DND-41 (cell line): ENCODE measurements around the gene MCRS1.

ENCODE experiments used
- CTCF ChIP-seq: IDR thresholded peaks from 2 replicates; pipeline ENCODE4 v1.5.1; 2012; ENCODE audit warnings: borderline replicate concordance, low read length, moderate library complexity, mild to moderate bottlenecking; ENCODE audit not compliant: poor library complexity, severe bottlenecking; ENCODE audit errors: extremely low read depth
- EZH2 ChIP-seq: IDR thresholded peaks from 3 replicates; pipeline ENCODE4 v1.6.1; 2012; ENCODE audit warnings: borderline replicate concordance, low read depth, mild to moderate bottlenecking, moderate library complexity, low read length, inconsistent platforms; ENCODE audit not compliant: severe bottlenecking

GRCh38 chr12:49598527-49598926 is 30.6 kb upstream of the MCRS1 start:
- TF ChIP-seq CTCF (no peak), EZH2 (no peak)
